GM21825 (cell line): ENCODE data around the gene HGF.

ENCODE experiments used
- ATAC-seq: cut with Tn5 transposase; IDR thresholded peaks from one replicate; pipeline ENCODE4 v1.9.1; 2021; ENCODE audit warnings: mild to moderate bottlenecking, moderate library complexity; ENCODE audit not compliant: unreplicated experiment

The HGF gene

DNA sequence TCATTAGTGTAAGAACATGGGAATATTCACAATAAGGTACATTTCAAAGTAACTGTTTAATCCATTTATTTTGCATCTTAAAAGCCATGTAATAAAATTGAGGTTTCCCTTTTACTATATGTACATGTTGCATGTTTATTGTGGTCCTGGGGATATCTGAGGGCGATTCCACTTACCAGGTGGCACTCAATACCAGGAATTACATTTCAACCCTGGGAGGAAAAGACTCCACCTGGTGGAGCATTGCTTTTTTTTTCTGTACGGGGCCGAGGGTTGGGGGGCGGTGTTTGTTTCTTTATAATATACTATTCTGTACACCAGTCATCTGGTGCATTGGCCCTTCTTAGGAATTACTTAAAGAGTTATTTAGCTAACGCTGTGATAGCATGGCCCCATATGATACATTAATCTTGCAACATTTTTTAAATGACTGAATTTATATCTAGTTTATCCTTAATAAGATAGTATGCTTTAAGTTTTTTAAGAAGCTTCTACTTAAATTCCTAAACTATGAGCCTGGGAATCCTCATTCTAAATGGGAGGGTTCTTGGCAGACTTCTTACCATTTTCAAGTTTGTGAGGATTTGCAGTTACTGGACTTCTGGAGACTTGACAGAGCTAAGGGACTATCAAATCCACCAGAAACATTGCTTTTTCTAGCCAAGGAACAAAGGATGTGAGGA, 7.2 kb upstream of the HGF start:
- ATAC-seq = no peak

DNA sequence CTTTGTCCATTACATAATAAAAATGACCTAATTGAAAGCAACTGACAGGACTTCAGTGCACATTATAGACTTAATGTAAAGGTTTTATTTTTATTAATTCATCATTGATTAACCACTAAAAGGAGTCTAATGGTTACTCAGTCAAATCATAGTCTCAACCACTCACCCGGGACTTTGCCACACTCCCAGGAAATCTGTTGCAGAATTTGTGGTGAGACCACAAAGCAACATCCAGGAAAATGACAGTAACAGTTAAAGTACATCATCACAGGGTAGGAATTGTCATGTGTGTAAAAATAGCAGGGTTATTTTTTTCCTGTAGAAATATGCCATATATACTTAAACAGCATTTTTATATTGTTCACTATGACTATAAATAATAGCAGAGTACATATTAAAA, 6.3 kb upstream of the HGF start:
- no peak for ATAC-seq

DNA sequence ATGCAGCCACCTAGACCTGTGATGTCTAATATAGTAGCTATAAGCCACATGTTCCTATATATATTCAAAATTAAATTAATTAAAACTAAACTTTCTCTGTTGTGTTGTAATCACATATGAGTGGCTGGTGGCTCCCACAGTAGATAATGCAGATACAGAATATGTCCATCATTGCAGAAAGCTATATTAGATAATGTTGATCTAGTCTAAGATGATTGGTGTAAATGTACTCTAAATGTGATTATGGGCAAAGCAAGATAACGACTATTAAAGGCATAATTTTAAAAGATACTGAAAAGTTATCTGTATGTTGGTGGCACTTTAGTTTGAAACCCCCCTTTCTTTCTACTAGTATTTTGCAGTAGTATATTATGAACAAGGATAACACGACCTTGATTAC, 5.7 kb upstream of the HGF start:
- no peak for ATAC-seq

DNA sequence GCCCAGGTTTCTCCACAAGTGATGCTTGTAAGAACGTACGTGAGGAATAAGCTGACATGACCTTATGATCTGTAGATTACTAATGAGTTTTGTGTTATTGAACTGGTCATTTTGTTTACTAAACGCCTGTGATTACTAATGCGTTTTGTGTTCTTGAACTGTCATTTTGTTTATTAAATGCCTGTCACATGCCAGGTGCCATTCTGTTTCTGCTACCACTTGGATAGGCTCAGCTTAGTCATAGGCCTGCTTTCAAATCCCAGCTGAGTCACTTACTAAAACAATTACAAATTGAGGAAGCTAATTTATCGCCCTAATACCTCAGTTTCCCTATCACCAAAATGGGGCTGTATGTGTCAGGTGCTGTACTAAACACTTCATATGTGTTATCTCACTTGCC, 4.7 kb upstream of the HGF start:
- ATAC-seq = no peak

DNA sequence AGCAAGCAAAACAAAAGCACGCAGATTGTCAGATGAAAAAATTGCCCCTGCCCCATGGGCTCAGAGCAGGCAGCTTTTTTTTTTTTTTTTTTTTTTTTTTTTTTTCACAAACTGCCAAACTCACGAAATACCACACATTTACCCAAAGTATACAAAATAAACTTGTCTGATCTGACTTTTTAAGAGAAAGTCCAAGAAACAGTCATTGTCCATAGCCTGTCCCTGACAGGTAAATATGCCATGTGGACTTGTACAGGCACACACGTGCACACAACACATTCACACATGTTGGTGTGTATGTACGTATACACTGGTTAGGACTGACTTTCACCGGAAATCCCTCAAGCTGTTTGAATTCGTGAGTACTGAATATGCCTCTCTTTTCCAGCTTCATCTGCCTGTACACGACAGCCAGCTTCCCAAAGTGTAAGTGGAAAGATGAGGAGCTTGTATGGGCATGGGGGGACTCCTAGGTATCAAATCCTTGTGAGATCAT, 929 bp upstream of the HGF start:
- ATAC-seq = no peak

DNA sequence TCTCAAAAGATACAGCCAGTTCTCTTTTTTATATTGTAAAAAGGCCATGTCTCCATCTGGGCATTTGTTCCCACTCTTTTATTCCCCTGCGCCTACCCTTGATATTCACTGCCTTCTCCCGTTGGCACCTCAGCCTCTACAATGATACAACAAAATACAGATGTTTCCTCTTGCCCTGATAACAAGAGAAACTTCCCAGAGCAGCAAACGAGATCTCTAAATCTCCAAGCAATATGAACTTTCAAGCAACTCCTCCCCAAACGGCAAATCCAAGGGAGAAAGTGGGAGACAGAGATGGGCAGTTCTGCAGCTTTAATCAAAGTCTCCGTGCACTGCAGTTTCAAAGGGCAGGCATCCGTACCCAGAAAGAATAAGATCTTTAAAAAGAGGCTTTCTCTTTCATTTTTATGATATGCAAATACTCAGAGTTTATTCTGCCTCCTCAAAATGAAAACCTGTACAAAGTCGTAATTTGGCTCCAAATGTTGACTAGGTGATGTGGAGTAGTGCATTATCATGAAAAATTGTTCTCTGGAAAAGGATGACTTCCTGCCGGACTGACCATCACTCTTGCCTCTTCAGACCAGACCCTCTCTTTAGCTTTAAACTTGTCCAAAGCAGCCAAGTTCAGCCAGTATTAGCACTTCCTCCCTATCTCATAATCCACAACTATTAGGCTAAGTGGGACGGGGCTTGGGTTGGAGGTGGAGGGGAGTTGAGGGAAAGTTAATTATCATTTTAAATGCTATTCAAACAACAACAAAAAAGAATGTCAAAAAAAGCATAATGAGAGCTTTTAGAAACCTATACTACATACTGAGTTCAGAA, 682 bp downstream of the HGF start:
- ATAC-seq = no peak

DNA sequence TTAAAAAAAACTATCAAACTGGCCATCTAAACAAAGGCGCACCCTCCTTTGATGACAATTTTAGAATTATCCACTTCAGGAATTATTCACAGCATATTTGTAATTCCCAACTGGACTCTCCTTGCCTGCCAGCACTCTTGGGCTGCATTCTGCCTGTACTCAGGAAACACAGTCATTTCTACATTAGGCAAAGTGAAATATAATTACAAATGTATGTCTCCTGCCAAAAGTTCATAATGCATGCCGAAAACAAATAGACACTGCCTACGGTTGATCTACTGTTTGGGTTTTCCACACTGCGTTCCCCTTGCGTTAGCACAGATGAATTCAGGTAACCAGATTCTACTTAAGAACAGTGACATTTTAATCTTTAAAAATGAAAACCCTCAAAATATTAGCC, 1.9 kb downstream of the HGF start:
- no peak for ATAC-seq

DNA sequence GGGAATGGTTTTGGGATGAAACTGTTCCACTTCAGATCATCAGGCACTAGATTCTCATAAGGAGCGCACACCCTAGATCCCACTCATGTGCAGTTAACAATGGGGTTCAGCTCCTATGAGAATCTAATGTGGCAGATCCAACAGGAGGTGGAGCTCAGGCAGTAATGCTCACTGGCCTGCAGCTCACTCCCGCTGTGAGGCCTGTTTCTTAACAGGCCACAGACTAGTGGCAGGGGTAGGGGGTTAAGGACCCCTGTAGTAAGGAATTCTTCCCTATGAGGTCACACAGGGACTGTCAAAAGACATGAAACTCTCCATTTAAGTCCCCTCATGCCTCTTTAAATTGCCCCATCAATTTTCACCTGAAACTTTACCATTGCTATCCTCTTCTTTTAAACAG, 8.0 kb downstream of the HGF start:
- no peak for ATAC-seq

DNA sequence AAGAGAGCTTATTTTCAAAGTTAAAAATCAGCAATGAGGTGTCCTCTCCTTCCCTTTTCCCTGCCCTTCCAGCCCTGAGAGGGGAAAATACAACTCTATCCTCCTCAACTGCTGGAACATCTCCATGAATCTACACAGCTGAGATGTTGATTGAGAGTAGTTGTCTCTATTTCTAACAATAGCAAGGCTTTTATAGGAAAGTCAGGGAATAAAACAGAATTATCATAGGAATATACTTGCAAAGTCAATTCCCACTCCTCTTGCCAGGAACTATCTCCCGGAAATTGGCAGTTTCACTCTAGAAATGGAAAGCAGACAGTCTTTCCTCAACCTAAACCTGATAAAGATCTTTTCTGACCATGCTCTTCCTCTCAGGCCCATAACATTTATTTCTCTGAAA, 8.8 kb downstream of the HGF start:
- ATAC-seq = no peak

DNA sequence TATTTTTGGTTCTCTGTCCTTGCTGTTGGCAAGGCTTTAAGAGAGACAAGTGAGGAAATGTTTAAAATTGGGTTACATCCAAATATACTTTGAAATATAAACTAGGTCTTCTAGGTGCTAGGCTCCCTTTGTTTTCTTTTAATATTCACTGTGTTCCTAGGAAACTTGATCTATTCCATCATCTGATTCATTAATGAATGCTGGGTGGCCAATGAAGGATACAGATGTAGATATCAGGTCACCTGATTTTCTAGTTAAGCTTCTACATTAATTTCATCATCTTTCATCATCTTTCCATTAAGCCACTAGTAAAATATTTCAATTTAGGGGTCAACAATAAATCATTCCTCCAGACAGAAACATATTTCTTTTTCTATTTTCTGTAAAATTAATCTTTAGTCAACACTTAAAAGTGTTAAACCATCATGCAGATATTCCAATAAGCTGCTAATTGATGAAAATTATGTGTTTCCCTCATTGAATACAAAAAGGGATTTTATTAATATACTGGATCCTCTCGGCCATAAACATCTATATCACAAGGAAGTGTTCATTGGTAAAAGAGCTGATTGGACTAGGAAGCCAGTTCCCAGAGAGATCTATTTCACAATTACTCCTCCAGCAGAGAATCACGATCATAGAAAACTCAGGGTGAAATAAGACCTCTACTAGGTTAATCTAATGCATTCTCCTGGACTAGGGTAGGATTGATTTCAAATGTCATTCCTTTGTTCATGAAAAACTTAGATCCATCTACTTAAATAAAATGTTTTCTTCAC, 14.7 kb downstream of the HGF start:
- no peak for ATAC-seq

DNA sequence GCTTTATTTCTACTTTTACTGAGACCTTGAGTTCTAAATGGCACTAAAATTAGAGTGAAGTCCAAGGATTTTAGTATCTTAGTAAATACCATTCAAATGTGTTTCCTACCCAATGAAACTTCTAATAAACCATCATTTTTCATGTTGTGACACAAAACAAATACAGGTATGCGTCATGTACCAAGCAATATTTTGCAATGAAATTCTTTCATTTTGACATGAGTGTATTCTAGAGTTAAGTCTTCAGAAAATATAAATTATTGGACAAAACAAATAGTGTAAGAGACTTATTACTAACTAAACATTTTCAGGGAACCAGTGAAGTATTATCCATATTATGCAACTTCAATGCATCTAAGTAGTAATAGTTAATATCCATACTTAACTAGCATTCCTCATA, 16.5 kb downstream of the HGF start:
- ATAC-seq = no peak

DNA sequence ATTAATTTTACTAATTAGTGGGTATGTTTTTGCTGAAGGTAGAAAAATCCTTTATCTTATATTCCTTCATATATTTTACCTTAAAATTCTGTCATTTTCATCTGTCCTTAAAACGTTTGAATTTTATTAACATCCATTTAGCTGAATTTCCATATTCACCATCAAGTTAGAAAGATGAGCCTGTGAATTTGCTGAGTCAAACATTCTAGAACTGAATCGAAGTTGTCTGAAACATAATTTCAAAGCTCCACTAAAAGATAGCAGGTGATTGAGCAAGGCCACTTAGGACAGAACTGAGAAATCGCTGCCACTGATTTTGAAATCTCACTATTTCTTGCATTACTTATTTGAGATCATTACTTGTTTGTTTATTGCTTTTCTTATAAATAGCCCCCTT, 17.5 kb downstream of the HGF start:
- ATAC-seq = no peak

DNA sequence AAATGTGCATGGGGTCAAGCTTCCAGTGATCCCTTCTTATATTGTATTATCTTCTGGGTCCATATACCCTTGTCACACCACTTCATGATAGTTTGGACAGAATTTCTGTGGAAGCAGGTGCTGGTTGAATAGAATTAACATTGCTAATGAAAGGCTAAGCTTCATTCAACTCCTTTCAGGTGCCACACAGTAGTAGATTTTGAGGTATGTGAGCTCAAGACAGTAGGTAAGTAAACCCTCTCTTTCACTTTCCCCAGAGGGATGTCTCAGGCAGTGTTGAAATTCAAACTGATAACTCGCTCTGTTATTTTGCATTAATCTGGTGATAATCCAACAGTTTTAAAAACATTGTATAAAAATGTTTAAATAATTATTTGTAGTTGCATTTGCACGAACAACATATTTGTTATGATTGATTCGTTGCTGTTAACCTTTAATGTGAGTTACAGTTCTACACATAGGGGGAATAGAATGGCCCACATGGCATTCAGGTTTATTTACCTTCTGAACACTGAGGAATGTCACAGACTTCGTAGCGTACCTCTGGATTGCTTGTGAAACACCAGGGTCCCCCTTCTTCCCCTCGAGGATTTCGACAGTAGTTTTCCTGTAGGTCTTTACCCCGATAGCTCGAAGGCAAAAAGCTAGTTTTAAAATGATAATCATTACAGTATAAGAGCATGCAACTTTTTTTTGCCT, 18.1 kb downstream of the HGF start:
- ATAC-seq = no peak

DNA sequence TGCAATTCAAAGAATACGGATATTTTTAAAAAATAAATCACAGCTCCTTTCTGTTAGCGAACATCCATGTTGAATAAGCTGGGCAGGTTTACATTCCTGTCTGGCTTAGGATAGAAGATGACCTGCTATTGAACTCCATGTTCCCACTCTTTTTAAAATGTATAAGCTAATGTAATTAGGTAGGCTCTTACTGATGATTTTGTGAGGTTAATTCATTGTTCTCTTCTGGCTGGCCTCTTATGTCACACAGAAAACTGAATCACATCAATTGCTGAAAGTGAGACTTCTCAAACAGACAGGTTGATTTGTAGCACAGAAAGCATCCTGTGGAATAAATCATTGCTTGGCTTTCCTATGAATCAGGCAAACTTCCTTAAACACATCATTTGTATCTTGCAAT, 24.2 kb downstream of the HGF start:
- no peak for ATAC-seq

DNA sequence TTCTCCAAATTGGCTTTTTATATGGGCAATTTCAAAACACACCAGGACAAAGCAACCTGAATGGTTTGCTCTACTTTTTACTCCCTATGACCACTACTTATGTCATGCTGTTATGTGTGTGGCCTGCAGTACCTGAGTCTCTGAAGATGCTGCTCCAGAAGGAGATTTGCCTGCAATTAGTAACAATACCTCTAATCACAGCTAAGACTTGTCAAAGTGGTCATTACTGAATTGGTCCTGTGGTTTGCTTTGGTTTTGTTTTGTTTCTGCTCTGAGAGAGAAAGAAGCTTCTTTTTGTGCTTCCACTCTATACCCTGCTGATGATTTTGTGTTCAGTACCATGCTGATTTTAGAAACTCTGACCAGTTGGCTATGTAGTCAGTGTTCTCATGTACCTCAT, 25.5 kb downstream of the HGF start:
- no peak for ATAC-seq

DNA sequence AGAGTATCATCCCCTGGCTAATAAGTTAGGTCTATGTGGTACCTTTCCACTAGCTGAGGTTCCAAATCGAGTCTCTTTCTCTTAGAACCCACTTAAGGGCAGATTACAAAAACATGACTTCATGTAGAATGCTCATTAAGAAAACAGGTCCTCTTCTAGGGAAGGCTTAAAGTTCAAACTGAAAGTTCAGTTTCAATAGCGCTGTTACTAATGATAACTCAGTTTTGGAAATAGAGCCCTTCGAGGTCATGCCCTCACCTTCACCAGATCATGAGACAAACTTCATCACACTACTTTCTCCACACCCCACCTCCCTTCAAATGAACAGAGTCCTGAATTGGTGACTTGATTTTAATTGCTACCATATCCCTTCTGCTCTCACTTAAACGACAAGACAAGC, 26.2 kb downstream of the HGF start:
- no peak for ATAC-seq

DNA sequence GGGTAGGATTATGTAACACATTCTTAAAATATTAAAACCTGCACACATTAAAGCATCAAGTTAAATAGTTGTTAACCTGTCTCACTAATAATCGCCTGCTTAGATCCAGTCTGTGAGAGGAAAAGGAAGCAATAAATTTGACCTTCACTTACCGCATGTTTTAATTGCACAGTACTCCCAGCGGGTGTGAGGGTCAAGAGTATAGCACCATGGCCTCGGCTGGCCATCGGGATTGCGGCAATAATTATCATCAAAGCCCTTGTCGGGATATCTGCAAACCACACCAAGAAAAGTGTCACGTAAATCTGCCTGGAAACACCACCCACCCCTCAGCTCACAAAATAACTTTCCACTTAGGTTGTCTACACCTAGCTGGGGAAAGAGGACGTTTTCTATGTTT, 26.6 kb downstream of the HGF start:
- ATAC-seq = no peak

DNA sequence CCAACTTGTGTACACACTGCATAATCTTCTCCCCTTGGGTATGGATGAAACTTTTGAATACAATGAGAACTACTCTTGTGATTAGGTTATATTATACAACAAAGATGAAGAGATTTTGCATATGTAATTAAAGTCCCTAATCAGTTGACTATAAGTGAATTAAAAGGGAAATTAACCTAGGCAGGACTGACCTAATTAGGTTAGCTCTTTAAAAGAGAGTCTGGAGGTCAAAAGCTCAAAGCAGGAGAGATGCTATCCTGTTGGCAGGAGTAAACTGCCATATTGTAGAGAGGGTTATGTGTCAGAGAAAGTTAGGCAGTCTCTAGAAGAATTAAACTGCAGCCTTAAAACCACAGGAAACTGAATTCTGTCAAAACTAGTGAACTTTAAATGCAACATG, 29.4 kb downstream of the HGF start:
- no peak for ATAC-seq

DNA sequence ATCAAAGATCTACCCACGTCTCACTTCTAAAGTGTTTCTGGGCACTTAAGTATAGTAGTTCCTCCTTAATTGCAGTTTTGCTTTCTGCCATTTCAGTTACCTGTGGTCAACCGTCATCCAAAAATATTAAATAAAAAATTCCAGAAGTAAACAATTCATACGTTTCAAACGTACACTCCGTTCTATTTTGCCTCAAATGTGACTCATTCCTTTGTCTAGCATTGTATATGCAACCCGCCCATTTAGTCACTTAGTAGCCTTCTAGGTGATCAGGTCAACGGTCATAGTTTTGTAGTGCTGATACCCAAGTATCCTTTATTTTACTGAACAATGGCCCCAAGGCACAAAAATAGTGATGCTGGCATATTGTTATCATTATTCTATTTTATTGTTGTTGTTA, 33.8 kb downstream of the HGF start:
- ATAC-seq = no peak

DNA sequence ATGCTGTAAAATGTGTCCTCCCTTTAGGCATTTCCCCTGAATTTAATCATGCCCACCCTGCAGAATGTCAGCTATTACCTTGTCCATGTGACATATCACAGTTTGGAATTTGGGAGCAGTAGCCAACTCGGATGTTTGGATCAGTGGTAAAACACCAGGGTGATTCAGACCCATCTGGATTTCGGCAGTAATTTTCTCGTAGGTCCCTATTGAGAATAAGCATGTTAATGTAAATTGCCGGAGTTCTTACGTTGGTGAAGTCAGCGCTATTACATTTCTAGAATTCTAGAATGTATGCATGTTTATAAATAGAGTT, 44.1 kb downstream of the HGF start:
- ATAC-seq = no peak
